NCI-H146 treated with DMSO at 0.1 percent for 48 hours (cell line): ENCODE data around the gene RPL13.

Experiments used
- DNase-seq: peaks from one replicate; lab custom pipeline; 2025; ENCODE audit not compliant: unreplicated experiment; lab: John Stamatoyannopoulos, UW

RPL13 gene

DNA sequence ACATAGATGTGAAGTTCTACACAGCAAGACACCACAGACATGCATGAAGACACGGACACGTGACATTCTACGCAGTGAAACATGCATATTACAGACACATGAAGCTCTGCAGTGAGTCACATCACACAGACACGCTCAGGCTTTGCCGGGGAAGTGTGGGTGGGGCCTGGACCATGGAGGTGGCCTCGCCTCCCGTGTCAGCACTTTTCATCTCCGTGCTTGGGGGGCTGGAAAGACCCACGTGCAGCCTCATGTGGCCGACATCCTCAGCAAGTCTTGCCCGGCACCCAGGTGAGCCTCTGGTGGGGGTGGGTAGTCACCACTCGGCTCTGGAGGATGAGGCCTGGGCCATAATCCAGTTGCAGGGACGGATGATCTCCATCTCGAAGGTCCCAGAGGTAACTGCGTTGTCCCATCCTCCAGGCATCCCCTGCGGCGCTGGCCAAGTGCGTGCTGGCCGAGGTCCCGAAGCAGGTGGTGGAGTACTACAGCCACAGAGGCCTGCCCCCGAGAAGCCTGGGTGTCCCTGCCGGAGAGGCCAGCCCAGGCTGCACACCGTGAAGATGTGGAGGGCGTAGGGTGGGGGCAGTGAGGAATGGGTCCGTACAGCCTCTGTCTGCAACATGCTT is 35.7 kb downstream of the RPL13 start:
- no peak for DNase-seq

GRCh38 chr16:89596957-89597649 is 36.6 kb downstream of the RPL13 start:
- no peak for DNase-seq

- DNase-seq: no peak
Observed at GRCh38 chr16:89598199-89598598, 37.7 kb downstream of the RPL13 start.

DNA sequence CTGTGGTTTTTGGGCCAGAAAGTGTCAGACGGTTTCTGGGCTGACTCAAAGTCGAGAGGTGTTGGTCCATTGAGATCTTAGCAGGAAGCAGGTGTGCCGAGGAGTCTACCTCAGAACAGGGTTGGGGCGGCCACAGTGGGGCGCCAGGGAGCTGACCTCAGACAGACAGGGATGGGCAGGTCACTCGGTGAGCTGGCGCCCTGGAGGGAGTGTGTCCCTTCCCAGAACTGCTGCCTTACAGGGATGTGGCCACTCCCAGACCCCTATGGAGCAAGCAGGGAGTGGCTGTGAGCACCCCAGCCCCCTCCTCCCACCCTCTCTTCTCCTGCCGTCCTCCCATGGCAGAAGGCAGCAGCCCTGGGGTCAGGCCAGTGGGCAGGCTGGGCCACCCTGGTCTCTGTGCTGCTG is 39.0 kb downstream of the RPL13 start:
- no peak for DNase-seq

DNA sequence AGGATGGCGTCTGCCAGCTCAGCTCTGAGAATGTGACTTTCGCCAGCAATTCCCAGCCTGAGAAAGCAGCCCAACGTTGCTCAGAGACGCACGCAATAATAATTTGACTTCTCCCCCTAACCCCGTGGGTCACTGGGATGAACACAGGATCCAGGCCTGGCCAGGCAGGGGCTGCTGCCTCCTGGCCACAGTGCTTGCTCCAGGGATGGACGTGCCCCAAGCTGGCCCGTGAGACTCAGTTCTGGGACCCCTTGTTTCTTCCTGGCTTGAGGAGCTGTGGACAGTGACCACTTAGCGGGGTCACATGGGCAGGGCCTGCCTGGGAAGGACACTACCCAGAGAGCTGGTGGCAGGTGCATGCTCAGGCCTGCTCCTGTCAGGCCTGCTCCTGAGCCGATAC is 39.4 kb downstream of the RPL13 start:
- no peak for DNase-seq

DNA sequence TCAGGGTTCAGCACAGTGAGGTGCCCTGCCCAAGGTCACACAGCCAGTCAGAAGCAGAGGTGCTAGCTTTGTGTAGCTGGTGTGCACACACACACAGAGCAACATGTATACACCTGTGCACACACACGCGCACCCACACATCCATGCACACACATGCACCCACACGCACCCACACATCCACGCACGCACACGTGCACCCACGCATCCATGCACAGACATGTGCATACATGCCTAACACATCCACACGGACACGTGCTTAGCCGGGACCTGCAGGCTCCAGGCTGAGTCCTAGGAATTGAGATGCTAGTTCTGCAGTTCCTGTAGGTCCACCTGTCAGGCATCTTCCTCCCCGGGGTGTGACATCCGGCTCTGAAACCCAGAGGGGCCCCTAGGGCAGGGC is 39.9 kb downstream of the RPL13 start:
- no peak for DNase-seq

GRCh38 chr16:89600956-89601355 is 40.5 kb downstream of the RPL13 start:
- DNase-seq: no peak

DNA sequence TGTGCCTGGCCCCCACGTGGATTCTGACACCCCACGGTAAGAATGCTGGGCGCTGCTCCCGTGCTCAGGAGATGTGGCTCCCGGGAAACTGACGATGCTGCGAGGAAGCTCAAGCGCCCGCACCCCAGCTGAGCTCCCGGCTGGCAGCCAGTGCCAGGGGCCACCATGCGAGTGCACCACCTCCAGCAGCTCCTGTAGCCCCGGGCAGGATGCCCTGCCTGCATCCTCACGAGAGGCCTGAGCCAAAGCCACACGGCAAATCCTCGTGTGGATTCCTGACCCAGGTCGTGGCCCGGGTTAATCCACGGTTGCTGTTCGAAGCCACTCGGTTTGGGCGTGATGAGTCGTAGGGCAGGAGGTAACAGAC is 41.4 kb downstream of the RPL13 start:
- DNase-seq: no peak

DNA sequence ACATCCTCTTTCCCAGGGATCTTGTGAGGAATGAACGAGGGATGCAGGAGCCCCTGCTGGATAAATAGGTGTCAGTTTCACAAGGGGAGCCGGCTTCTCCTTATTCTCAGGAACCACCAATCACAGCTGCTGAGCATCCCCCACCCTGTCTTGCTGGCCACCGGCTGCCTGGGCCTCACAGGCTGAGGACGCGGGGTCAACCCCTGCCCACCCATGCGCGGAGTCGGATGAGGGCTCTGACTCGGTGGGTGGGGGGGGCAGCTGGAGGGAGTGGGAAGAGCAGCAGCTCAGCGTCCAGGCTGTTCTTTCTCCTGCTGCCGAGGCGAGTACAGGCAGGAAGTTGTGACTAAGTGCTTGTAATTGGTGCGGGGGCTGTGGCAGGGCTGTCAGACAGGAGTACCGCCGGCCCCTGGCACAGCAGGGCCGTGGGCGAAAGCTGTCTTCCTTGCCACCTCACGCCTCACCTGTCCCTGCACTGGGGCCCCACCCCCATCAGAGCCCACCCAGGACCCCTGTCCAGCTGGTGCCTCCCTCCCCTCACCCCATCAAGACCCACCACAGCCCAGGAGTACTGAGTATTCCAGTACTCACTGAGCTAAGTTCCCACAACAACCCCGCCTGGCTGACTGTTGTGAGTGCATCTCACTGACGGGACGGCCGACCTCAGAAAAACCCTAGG is 41.9 kb downstream of the RPL13 start:
- DNase-seq: no peak

- no peak for DNase-seq
Observed at GRCh38 chr16:89602952-89603590, 42.6 kb downstream of the RPL13 start.

GRCh38 chr16:89604764-89605163 is 44.3 kb downstream of the RPL13 start:
- no peak for DNase-seq

DNA sequence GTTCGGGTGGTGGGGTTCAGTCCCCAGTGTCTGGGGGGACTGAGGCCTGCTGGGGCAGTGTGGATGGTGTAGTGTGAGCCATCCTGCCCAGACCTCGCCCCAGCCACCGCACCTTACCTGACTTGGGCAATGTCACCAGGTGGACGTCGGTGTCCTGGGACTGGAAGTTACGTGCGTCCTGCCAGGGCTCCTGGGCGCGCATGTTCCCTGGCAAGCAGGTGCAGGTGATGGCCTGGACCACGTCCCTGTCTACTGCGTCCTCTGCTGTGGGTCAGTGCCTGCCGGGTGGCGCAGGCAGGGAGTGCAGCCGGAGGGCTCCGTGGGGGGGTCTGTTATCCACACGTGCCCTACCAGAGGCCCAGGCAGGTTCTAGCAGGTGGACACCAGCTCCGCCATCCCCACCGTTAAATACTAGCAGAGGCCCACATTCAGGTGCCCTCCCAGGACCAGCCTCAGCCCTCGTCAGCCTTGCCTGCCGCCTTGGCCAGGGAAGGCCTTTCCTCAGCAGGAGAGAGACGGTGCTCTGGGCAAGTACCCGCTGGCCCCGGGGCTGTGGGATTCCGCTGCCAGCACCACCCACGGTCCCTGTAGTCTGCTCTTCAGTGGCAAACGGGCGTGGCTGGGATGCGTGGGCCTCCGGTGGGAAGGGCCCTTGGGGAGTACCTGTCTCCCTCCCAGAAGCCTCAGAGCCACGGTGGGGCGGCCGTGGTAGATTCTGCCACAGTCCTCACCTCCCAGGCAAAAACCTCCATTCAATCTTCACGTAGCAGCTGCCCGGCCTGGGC is 44.9 kb downstream of the RPL13 start:
- no peak for DNase-seq

- no peak for DNase-seq
Observed at GRCh38 chr16:89606006-89606405, 45.5 kb downstream of the RPL13 start.

- DNase-seq: no peak
Observed at GRCh38 chr16:89607453-89607852, 47.0 kb downstream of the RPL13 start.

DNA sequence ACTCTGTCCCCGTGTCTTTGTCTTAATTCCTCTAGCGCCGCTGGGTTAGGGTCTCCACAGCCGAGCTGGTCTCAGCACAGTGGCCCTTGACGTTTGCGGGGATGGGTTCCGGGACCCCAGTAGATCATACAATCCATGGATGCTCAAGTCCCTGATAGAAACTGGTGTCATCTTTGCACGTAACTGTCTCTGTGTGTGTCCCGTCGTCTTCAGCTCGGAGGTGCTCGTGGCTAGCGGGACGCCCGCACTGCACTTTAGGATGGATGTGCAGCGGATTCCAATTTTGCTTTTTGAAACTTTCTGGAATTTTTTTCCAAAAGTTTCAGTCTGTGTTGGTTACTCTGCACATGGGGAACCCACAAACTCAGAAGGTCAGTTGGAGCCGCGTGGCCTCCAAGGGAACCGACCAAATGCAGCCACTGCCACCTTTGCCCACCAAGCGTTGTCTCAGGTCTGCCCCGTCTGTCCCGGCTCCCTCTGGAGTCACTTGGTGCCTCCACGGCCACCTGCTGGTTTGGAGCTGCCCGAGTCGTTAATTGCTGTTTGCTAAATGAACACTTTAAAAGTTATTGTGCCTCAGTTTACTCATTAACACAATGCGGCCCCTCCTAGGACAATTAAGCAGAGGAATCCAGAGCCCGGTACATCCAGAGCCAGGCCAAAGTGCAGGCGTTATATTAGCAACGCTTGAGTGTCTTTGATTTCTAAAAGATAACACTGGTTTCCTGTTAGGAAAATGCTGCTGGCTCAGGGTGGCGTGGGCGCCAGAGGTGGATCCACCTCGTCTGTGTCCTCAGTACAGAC is 47.7 kb downstream of the RPL13 start:
- no peak for DNase-seq

GRCh38 chr16:89610108-89610453 is 49.6 kb downstream of the RPL13 start:
- no peak for DNase-seq

GRCh38 chr16:89612415-89613166 is 52.1 kb downstream of the RPL13 start:
- no peak for DNase-seq

GRCh38 chr16:89613231-89613953 is 52.9 kb downstream of the RPL13 start, which contains the start of gene DPEP1:
TSS of gene DPEP1 (plus strand) at chr16:89613642. CDS start at chr16:89630411, 16,769 bp downstream.
- no peak for DNase-seq

- DNase-seq: no peak
Observed at GRCh38 chr16:89613954-89614459, 53.5 kb downstream of the RPL13 start.
